ENCODE measurements around the gene PRM1.

DNA sequence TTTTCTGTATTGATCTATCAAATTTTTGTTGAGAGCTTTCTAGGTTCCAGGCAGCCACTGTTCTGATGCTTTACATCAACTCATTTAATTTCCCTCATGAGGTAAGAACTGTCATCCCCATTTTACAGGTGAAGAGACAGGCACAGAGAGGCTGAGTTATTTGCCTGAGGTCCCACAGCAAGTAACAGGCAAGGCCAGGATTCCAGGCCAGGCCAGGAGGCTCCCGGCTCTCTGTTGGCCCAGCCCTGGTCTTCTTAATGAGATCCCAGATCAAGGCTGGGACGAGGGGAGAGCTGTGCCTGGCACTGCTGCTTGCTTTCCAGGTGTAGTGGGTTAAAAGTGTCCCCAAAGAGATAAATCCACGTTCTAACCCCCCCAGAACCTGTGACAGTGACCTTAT, 41.7 kb upstream of the PRM1 start:
- TF ChIP-seq, protein P1, sequence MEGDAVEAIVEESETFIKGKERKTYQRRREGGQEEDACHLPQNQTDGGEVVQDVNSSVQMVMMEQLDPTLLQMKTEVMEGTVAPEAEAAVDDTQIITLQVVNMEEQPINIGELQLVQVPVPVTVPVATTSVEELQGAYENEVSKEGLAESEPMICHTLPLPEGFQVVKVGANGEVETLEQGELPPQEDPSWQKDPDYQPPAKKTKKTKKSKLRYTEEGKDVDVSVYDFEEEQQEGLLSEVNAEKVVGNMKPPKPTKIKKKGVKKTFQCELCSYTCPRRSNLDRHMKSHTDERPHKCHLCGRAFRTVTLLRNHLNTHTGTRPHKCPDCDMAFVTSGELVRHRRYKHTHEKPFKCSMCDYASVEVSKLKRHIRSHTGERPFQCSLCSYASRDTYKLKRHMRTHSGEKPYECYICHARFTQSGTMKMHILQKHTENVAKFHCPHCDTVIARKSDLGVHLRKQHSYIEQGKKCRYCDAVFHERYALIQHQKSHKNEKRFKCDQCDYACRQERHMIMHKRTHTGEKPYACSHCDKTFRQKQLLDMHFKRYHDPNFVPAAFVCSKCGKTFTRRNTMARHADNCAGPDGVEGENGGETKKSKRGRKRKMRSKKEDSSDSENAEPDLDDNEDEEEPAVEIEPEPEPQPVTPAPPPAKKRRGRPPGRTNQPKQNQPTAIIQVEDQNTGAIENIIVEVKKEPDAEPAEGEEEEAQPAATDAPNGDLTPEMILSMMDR (conservative IDR thresholded peaks at IDR 0.05; ENCODE audit: low read depth, low read length) = no peak
- no peak for TF ChIP-seq EZH2 (IDR thresholded peaks at IDR 0.05; ENCODE audit: borderline replicate concordance, low read depth, low read length, poor library complexity, severe bottlenecking)
